ENCODE measurements around the gene KRTCAP3. TPM values are rescaled to one million over a fixed set of nuclear protein-coding genes. Genes with fewer than 3 reads are reported as not detected.

The KRTCAP3 gene
- under 0.01 and 0.72 TPM in 2 replicates for total RNA-seq

DNA sequence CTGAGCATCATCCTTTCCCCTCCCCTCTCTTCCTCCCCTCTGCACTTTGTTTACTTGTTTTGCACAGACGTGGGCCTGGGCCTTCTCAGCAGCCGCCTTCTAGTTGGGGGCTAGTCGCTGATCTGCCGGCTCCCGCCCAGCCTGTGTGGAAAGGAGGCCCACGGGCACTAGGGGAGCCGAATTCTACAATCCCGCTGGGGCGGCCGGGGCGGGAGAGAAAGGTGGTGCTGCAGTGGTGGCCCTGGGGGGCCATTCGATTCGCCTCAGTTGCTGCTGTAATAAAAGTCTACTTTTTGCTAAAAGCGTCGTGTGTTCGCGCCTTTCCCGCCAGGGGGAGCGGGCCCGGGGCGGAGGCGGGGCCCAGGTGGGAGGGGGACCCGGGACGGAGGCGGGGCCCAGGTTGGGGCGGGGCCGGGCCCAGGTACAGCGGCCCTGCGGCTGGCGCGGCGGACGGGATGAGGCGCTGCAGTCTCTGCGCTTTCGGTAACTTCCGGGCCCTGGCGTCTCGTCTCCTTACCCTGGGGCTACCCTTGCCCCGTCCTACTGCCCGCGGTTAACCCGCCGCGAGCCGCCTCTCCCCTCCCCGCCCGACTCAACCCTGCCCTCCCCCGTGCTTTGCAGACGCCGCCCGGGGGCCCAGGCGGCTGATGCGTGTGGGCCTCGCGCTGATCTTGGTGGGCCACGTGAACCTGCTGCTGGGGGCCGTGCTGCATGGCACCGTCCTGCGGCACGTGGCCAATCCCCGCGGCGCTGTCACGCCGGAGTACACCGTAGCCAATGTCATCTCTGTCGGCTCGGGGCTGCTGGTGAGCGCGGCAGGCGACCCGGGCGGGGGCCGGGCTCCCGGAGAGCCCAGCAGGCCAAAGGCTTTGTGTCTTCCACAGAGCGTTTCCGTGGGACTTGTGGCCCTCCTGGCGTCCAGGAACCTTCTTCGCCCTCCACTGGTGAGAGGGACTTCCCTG lies at the start of gene KRTCAP3:
TSS of gene KRTCAP3 (plus strand) at position 424 of the 962 bp plus-strand sequence. CDS start at position 456, 32 bp downstream.
- H2AFZ ChIP-seq (ENCODE audit: low read length), result no peak within 1 kb of the TSS
- H3K27me3 ChIP-seq (ENCODE audit: insufficient read depth, low read length), result no peaks in the 10 kb centered on the region
- H3K79me2 ChIP-seq (ENCODE audit: insufficient read depth, low read length), result no peaks in the 10 kb centered on the region
- DNase-seq (ENCODE audit: insufficient read length, low spot score, missing footprints), result no peak
- no peaks in the 10 kb centered on the region for H3K4me1 ChIP-seq (ENCODE audit: insufficient read depth, low read length)
- TF ChIP-seq CTCF (IDR thresholded peaks at IDR 0.05; ENCODE audit: extremely low read depth, low read depth, low read length), result no peak
- H3K4me3 ChIP-seq (ENCODE audit: insufficient read depth, low read length), result no peak within 1 kb of the TSS
- H4K20me1 ChIP-seq (ENCODE audit: insufficient read depth, low read length), result no peaks in the 10 kb centered on the region
- no peaks in the 10 kb centered on the region for H3K9me3 ChIP-seq (ENCODE audit: low read depth, low read length)
- H3K36me3 ChIP-seq (ENCODE audit: insufficient read depth, low read length), result peaks cover 58% of the 10 kb centered on the region
- no peak within 1 kb of the TSS for H3K4me2 ChIP-seq (ENCODE audit: insufficient read depth, low read length)
- H3K27ac ChIP-seq (ENCODE audit: low read depth, low read length), result no peak within 1 kb of the TSS

- Histone ChIP-seq H3K4me1 (ENCODE audit: insufficient read depth, low read length) (no peaks in the 10 kb centered on the region), H2AFZ (ENCODE audit: low read length) (no peak overlapping the region), H3K27ac (ENCODE audit: low read depth, low read length) (no peak overlapping the region), H3K27me3 (ENCODE audit: insufficient read depth, low read length) (no peaks in the 10 kb centered on the region), H3K79me2 (ENCODE audit: insufficient read depth, low read length) (peaks cover 96% of the 10 kb centered on the region), H3K4me3 (ENCODE audit: insufficient read depth, low read length) (no peak overlapping the region), H4K20me1 (ENCODE audit: insufficient read depth, low read length) (peaks cover 9% of the 10 kb centered on the region), H3K36me3 (ENCODE audit: insufficient read depth, low read length) (peaks cover 5% of the 10 kb centered on the region), H3K4me2 (ENCODE audit: insufficient read depth, low read length) (no peak overlapping the region), H3K9me3 (ENCODE audit: low read depth, low read length) (no peaks in the 10 kb centered on the region)
- no peak for TF ChIP-seq CTCF (IDR thresholded peaks at IDR 0.05; ENCODE audit: extremely low read depth, low read depth, low read length)
- no peak for DNase-seq (ENCODE audit: insufficient read length, low spot score, missing footprints)
Measured at GRCh38 chr2:27393225-27393624, 49.0 kb upstream of the KRTCAP3 start.

- H4K20me1 ChIP-seq (ENCODE audit: insufficient read depth, low read length), result peaks cover 14% of the 10 kb centered on the region
- peaks cover 98% of the 10 kb centered on the region for H3K79me2 ChIP-seq (ENCODE audit: insufficient read depth, low read length)
- H3K36me3 ChIP-seq (ENCODE audit: insufficient read depth, low read length), result peaks cover 4% of the 10 kb centered on the region
- H3K27ac ChIP-seq (ENCODE audit: low read depth, low read length), result no peak overlapping the region
- no peaks in the 10 kb centered on the region for H3K9me3 ChIP-seq (ENCODE audit: low read depth, low read length)
- H3K4me2 ChIP-seq (ENCODE audit: insufficient read depth, low read length), result no peak overlapping the region
- H3K4me3 ChIP-seq (ENCODE audit: insufficient read depth, low read length), result no peak overlapping the region
- no peak for DNase-seq (ENCODE audit: insufficient read length, low spot score, missing footprints)
- no peaks in the 10 kb centered on the region for H3K27me3 ChIP-seq (ENCODE audit: insufficient read depth, low read length)
- H3K4me1 ChIP-seq (ENCODE audit: insufficient read depth, low read length), result no peaks in the 10 kb centered on the region
- TF ChIP-seq CTCF (IDR thresholded peaks at IDR 0.05; ENCODE audit: extremely low read depth, low read depth, low read length), result no peak
- H2AFZ ChIP-seq (ENCODE audit: low read length), result no peak overlapping the region
Measured at GRCh38 chr2:27398962-27399361, 43.2 kb upstream of the KRTCAP3 start.

Measured in osteoblast (primary cell).